Loucy (cell line): ENCODE results near the gene TRAF4.

Experiments used
- CTCF ChIP-seq: fragments of 200-600 bp; sonication (generic); conservative IDR thresholded peaks from 2 replicates; pipeline ENCODE4 v1.5.1; 2014; ENCODE audit warnings: mild to moderate bottlenecking, antibody characterized with exemption, low read length
- EZH2phosphoT487 ChIP-seq: fragments of 200-600 bp; IDR thresholded peaks from 2 replicates; pipeline ENCODE4 v1.6.1; 2018; ENCODE audit warnings: antibody characterized with exemption, mild to moderate bottlenecking, moderate library complexity, borderline replicate concordance

DNA sequence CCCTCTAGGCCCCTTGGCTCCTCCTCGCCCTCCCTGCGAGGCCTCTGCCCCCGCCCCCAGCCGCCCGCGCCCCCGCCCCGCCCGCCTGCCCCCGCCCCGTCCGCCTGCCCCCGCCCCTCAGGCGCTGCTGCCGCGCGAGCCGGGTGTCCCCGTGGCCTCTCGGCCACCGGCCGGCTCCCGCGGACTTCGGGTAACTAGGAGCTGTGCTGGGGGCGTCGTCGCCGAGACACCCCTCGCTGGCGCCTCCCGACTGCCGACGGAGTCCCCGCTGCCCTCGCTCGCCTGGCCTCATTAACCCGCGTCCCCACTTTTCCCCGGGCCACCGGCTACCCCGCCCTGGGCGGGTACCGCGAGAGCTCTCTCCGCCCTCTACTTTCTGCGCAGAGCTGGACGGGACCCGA, 17.6 kb upstream of the TRAF4 start, which contains the start of gene TLCD1:
- TF ChIP-seq CTCF = no peak
- no peak for TF ChIP-seq EZH2phosphoT487
